IPS DF 19.7 (cell line): ENCODE data around the gene NHLRC4.

ENCODE experiments used
- DNase-seq: peaks from one replicate; pipeline ENCODE4 v3.0.0-alpha.2; 2013; ENCODE audit warnings: low read depth, low spot score

The NHLRC4 gene

DNA sequence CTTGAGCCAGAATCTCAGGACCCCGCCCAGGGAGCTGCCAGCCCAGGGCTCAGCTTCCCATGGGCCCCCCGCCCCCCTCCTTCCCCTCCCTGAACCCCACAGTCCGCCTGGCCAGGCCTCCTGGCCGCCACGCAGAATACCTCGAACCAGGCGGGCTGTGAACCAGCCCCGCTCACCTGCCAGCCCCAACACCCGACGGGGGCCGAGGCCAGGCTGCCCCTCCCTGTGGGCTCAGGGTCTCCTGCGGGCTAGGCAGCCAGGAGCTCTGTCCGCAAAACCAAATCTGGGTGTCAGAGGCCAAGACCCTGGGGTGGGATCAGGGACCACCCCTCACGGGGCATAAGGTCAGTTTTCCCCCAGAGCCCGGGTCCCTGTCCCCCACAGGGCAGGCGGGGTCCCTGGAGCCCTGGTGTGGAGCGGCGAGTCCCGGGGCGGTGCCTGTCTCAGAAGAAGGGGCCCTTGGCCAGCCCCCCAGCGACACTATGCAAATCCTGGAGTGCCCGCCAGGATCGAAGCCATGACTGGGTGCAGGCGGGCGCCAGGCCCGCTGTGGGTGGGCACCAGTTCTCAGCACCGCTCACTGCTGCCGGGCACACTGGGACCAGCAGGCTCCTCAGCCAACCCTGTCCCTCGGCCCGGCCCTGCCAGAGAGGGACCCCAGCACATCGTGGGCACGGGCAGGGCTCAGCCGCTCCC, 13.1 kb upstream of the NHLRC4 start:
- DNase-seq, result no peak

DNA sequence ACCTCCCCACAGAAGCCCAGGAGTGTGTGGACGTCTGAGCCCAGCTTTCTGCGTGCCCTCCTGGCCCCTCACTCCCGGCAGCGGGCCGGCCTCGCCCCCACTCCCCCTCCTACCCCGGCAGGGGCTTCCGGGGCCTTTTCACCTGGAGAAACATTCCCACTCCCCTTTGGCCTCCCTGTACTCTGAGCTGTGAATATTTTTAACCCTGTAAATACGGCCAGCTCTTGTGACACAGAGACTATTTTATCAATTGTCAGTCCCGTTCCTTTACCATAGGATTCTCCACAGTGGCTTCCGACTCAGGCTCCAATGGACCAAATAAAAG, 12.5 kb upstream of the NHLRC4 start:
- DNase-seq, result no peak

DNA sequence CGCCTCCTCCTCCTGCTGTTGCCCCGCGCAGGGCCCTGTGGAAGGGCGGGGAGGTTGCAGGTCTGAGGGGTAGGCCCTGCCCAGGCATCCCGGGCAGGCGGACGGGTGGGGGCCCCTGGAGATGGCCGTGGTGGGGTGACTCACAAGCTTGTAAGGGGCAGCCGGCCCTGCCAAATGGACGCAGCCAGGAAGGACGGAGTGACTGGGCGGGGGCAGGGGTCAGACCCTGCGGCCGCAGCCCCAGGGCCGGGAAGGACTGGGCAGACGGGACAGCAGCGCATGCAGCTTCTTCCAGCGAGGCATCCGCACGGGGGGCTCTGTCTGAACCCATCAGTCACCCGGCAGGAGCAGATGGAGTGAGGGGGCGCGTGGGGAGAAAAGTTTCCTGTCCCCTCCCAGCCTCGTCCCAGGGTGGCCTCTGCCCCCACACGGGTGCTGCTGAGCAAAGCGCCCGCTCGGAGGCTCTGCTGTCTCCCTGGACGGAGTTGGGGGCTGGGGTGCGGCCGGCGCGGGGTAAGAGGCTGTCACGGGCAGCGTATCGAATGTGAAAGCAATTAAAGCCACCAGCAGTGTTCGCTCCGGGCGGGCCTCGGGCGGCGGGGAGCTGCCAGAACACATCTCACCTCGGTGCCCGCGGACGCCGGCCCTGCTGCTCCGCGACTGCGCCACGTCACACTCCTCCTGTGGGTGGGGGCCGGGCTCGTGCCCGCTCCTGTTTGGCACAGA, 12.0 kb upstream of the NHLRC4 start:
- no peak for DNase-seq

DNA sequence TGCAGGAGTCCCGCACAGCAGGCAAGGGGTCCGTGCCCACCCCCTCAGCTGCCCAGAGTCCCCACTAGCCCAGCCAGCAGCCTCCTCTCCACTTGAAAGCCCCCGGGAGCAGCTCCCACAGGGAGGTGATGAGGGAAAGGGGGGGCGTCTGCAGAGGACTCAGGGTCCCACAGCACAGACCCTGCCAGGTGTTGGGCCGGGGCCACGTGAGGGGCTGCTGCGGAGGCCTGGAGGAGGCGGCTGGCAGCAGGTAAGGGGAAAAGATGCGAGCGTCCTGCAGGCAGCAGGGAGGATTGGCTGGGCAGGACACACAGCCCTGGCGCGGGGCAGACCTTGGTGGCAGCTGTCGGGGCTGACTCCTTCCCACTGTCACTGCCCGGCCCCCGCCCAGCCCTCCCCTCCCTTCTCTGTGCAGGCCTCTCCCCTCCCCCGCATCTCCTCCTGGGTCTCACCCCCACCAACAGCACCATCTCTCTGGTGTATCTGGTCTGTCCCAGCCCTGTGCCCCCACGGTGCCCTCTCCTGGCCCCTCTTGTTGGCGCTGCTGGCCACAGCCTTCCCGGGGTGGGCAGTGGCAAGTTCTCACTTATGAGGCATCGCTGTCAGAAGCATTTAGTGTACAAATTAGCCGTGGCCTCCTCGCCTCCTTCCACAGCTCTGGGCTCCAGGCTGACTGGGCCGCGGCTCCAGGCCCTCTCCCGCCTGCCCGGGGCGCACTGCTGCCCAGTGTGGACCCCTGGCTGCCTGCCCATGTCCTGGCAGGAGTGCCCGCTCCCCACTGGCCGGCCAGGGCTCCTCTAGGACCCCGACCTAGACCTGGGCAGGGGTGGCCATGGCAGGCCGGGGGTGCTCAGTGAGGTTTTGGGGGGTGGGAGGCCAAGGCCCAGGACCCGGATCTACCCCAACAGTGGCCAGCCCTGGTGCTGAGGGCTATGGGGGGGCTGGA, 11.0 kb upstream of the NHLRC4 start:
- no peak for DNase-seq

DNA sequence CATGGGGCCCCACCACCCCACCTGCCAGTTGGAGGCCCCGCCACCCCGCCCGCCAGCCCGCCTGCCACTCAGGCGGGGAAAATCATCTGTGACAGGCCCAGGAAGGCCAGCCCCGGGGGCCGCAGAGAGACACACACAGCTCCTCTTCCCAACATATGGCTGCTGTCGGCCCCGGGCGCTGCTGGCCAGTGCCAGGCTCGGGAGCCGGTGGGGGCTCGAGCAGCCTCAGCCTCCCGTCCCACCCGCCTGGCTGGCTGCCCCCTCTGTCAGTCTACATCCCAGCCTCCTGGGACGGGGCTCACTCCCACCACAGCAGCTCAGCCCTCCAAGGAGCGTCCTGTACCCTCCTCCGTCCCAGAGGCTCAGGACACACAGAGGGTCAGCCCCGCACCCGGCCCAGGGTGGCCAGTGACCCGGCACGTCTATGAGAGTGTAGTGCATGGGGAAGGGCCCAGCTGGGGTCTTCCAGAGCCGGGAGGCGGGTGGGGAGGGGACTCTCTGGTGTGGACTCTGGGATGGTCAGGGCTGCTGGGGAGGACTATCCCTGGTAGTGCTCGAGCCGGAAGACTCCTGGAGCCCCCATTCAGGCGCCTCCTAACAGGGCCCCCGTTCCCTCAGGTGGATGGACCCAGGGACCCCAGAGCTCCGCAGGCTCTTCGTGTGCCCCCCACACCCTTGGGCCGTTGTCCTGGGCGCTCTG, 10.2 kb upstream of the NHLRC4 start:
- DNase-seq, result no peak

DNA sequence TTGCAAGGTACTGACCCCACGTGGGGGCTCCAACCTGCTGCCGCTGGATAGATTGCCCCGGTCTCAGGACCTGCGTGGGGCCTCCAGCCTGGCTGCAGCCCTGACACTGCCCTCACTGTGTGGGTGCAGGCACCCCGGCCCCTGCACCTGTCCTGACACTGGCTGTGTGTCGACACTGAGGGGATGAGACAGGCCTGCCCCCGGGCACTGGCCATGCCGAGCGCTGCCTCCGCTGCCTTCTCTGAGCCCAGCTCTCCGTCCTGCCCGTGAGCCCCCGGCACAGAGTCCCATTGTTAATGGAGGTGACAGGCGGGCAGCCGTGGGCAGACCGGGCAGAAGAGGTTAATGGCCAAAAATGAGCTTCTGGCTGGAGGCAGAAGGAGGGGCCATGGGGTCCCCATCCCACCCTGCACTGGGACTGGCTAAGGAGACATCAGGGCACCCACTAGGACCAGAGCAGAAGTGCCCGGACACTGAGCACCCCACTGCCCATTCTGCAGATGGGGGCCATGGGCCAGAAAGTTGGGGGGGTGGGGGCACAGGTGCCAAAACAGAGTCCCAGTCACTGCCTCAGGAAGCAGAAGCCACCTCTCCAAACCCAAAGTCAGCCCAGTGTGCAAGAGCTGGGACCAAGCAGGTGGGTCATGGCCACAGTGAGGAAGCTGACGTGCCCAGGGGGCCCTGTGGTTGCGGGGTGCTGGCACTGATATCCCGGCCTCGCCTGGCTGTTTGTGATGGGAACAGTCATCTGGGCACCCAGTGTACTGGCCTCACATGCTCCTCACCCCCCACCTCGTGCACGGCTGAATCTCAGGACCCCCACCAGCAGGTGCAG, 9.1 kb upstream of the NHLRC4 start:
- DNase-seq, result no peak

DNA sequence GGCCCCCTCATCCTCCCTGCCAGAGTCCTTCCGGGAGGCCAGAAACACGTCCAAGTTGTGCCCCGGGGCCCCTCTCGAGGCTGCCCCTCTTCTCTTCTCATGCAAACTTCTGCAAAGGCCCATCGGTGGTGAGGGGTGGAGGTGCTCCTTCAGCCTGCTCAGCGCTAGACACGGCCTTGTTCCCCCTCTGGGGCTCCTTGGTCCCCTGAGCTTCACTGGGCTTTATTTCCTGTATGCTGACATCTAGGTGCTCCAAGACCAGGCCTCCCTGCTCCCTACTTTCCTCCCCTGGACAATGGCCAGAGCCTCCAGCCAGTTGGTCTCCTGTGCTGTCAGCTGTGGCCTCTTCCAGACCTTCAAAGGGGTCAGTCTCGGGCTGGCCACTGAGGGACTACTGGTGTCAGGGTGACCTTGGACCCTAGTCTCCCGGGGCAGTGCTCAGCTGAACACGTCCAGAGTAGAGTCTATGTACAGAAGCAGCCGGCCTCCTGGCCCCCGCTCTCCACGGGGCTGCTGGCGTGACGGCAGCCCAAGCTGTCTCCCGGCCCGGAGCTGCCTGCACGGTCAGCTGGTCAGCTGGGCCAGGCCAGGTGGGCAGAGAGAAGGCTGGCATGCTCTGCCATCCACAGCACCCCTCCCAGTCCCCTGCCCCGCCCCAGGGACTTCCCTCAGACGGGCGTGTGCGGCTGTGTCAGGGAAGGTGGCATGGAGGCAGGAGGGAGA, 8.3 kb upstream of the NHLRC4 start:
- DNase-seq, result no peak

DNA sequence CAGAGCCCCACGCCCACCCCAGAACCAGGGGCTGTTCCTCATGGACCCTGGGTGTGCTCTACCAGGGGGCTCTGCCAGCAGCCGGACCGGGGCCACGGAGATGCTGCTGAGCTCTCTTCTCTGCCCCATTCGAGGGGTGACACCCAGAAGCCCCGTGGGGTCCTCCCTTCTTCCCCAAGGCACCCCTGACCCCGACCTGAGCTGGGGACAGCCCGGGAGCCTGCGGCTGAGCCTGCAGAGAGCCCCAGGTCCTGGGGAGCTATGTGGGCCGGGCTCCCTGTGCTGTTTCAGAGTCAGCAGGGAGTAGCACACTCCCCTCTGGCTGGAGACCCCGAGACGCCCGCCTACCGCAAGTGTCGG, 7.8 kb upstream of the NHLRC4 start:
- no peak for DNase-seq

DNA sequence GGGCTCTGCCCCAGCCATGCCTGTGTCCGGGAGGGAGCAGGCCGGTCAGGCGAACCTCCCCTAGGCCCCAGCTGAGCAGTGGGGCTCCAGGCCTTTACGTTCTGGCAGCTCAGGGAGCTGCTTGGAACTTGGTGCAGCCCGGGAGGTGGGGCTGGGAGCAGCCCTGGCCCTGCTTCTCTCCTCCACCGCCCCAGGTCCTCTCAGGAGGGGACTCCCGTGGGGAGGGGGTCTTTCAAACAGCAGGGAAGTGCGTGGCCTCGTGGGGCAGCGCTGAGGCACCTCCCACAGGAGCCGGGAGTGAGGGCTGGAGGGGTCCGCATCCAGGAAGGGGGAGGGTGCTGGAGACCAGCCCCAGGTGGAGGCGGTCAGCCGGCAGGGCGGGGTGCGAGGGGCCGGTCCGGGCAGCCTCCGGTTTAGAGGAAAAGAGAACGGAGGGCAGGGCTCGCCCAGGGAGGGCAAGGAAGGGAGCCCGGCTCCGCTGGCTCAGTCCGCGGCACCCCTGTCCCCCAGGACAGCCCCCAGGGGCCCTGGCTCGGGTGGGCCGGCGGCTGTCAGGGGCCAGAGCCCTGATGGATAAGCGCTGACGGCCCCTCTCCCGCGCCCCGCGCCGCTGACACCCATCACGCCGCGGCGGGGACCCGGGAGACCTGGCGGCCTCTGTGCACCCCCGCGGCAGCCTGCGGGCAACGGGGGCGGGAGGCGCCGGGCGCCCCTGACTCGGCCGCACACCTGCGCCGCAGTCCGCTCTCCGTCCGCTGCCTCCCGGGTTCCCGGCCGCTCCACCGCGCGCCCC, 7.2 kb upstream of the NHLRC4 start:
- DNase-seq, result no peak

DNA sequence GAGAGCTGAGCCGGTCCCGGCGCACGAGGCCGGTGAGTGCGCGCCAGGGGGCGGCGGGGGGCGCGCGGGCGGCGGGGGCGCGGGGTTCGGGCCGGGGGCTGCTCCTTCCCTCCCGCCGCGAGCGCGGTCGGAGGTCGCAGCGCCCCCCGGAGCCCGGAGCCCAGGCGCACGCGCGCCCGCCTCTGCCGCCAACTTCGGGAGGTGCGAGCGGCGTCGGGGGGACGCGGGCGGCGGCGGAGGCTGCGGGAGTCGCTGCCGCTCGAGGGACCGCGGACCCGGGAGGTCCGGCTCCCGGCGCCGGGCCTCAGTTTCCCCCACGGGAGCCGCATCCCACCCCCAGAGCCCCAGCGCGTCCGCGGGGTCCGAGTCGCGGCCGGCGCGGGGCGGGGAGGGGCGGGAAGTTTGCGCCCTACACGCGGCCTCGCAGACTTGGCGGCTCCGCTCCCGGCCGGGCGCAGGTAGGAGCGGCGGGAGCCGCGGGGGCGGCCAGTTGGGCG, 6.6 kb upstream of the NHLRC4 start, which contains the start of gene PRR35:
Gene PRR35, plus strand, starts transcription at position 191 of the 497 bp plus-strand sequence. CDS start 2,901 bp downstream, outside the sequence.
- DNase-seq, result no peak

DNA sequence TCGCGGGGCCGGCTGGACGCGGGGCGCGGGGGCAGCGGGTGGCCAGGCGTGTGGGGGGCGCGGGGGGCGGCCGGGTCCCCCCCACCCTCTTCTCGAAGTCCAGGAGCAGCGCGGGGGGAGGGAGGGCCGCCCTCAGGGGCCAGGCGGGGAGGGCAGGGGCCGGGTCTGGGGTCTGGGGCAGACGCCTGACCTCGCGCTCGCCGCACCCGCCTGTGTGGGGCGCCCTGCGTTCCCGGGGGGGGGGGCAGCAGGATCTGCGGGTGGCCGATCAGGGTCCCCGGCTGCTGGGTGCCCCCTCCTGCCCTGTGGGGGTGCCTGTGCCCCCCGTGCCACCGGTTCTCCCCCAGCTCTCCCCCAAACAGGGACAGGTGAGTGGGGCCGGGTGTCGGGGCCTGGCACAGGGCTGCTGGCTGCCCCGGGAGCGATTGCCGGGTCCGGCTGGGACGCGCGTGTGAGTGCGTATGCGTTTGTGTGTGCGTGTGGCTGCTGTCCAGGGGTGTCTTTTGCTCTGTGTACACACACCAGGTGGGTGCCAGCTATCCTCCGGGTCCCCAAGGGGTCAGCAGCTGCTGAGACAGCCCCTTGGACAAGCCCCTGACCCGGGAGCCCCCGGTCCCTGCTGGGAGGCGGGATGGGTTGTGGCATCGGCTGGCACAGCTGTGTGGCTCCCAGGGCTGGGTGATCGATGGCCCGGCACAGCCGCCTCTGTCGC, 5.9 kb upstream of the NHLRC4 start:
- no peak for DNase-seq

DNA sequence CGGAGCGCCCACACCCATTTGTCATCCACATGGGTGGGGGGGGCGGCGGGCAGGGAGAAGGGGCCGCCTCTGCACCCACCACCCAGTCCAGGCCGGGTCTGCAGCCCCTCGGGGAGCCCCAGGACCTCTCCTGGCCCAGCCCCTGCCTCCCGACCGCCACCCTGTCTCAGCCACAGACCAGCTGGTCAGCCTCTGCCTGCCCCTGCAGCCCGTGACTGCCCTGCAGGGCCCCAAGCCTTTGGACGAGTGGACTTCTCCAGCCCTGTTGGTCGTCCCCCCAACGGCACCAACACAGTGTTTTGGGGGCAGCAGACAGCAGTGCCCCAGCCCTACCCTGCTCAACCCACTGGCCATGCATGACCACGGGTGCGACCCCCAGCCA, 5.4 kb upstream of the NHLRC4 start:
- DNase-seq, result no peak

DNA sequence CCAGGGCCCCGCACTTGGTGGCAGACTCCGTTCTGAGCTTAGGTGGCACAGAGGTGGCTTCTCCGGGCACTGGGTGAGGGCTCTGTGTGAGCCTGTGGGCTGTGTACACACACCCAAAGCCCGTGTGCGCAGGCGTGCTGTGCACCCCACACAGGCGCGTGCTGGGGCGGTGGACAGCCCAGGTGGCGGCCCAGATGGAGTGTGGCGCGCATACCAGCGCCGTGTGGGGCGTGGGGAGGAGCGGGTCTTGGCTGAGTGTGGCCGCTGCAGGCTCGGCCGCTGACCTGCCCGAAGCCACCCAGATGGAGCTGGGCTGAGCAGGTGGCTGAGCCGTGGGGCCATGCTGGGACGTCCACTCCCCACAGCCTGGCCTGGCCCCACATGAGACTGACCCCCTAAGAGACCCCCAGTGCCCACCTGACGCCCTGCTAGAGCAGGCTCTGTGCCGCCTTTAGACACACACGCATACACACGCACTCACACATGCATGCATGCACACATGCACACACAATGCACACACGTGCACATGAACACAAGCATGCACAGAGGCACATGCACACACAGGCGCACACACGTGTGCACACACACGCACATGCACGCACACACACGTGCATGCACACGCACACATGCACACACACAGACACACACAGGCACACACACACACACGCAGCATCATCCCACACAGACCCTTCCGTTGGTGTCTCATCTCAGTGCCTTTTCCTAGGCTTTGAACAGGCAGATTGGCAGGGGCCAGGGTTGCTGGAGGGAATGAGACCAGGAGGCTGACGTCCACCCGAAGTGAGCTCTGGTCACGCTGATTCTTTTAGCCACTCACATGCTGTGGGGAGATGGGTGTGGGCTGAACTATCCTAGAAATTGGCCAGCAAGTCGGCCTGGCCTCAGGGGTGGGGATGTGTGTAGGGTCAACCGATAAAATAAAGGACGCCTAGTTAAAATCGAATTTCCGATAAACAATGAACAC, 4.6 kb upstream of the NHLRC4 start:
- no peak for DNase-seq

DNA sequence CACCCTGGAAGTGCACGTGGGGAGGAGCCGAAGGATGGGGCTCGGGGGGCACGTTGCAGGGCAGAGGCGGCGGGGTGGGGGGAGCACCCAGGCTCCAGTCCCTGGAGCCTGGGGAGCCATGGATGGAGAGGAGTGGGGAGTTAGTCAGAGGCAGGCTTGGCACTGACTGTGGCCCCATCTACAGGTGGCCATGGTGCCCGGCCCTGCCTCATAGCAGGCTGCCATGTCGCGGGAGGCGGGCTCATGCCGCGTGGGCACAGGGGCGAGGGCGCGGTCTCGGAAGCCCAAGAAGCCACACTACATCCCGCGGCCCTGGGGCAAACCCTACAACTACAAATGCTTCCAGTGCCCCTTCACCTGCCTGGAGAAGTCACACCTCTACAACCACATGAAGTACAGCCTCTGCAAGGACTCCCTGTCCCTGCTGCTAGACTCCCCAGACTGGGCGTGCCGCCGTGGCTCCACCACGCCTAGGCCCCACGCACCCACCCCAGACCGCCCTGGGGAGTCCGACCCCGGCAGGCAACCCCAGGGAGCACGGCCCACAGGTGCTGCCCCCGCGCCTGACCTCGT, 3.6 kb upstream of the NHLRC4 start:
- no peak for DNase-seq

DNA sequence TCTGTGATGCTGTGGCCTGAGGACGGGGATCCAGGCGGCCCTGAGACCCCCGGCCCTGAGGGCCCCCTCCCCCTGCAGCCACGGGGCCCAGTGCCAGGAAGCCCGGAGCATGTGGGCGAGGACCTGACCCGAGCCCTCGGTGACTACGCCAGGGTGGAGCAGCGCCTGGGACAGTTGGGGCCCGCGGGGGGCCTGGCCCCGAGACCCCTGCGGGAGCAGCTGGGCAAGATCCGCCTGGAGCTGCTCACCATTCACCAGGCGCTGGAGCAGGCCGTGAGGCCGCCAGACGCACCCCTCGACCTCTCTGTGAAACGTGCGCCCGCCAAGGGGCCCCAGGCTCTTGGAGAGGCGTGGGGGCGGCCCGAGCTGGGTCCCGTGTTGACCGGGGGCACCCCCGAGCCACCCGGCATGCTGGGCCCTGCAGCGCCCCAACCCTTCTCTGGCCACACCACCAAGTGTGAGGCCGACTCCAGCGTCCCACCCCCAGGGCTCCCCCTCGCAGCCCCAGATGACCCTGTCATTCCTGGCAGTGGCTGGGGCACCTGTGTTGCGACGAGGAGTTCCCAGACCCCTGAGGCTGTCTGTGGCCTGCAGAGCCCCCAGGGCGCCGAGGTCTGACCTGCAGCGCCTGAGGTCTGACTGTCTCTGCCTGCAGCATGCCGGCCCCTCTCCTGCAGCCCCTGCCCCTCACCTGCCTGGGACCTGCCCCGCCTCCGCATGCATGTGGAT, 2.0 kb upstream of the NHLRC4 start:
- no peak for DNase-seq
